ENCODE results near the gene FBLN7.

FBLN7 gene

GRCh38 chr2:112194028-112194427 is 55.8 kb downstream of the FBLN7 start:
- no peak overlapping the region for H3K4me3 ChIP-seq (ENCODE audit: low read depth, low read length)
- TF ChIP-seq, protein P1, sequence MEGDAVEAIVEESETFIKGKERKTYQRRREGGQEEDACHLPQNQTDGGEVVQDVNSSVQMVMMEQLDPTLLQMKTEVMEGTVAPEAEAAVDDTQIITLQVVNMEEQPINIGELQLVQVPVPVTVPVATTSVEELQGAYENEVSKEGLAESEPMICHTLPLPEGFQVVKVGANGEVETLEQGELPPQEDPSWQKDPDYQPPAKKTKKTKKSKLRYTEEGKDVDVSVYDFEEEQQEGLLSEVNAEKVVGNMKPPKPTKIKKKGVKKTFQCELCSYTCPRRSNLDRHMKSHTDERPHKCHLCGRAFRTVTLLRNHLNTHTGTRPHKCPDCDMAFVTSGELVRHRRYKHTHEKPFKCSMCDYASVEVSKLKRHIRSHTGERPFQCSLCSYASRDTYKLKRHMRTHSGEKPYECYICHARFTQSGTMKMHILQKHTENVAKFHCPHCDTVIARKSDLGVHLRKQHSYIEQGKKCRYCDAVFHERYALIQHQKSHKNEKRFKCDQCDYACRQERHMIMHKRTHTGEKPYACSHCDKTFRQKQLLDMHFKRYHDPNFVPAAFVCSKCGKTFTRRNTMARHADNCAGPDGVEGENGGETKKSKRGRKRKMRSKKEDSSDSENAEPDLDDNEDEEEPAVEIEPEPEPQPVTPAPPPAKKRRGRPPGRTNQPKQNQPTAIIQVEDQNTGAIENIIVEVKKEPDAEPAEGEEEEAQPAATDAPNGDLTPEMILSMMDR (IDR thresholded peaks at IDR 0.05; ENCODE audit: control insufficient read depth, extremely low read depth, insufficient read depth) = no peak
- DNase-seq (ENCODE audit: low read depth) = no peak

DNA sequence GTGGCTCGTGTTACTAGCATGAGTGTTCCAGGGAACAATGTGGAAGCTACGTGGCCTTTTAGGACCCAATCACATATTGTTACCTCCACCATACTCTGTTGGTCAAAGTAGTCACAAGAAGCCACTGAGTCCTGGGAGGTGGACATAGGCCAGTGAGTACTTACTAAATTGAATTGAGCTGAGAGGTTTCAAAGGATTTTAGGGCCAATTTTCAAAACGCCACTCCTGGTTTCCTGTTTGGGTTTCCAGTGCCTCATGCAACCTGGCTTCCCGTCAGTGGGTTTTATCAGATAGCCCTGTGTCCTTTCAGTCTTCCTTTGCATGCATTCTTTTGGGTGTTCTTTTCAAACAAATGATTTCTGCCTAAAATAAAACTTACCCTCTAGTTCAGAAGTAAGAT is 56.3 kb downstream of the FBLN7 start:
- TF ChIP-seq, protein P1 (IDR thresholded peaks at IDR 0.05; ENCODE audit: control insufficient read depth, extremely low read depth, insufficient read depth) = no peak
- no peak for DNase-seq (ENCODE audit: low read depth)
- H3K4me3 ChIP-seq (ENCODE audit: low read depth, low read length) = no peak overlapping the region

DNA sequence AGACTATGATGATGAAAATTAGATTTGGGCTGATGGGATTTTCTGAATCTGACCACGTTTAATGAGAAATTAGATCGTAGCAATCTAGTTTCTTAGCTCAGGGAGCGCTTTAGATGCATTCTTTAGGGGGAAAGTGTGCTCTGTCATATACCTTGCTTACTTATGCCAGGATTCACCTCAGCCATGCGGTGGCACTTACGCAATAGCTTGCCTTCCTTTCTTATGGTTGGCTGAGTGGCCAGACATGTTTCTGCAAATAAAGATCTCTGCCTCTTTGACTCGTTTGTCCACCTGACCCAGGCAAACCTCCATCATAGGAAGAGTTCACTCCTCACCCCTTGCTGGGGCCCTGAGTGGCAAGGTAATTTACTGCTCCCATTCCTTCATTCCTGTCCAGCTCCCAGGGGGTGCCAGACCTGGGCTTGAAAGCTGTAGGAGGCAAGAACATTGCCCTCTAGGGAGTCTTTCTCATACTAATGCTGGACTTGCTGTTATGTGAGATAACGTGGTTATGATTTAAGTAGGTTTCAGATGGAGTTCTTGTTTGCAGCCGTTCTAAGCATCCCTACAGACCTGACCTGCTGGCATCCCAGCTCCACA is 57.1 kb downstream of the FBLN7 start:
- H3K4me3 ChIP-seq (ENCODE audit: low read depth, low read length) = no peak overlapping the region
- DNase-seq (ENCODE audit: low read depth) = no peak
- TF ChIP-seq, protein P1 (IDR thresholded peaks at IDR 0.05; ENCODE audit: control insufficient read depth, extremely low read depth, insufficient read depth) = no peak

DNA sequence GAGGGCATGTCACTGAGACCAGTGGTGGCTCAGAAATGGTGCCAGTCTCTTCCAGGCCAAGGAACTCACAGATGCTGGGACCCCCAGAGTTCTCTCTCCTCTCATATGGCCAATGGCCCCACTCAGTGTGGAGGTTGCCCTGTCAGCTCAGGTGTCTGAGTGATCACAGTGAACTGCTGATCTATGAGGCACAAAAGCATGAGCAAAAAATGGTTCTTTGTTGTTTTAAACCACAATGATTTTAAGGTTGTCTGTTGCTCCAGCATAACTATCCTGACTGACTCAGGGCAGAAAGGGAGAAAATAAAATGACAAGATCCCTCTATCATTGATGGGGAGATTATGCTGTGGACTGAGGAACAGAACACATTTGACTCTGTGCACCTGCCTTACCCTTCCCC is 57.8 kb downstream of the FBLN7 start:
- TF ChIP-seq, protein P1 (IDR thresholded peaks at IDR 0.05; ENCODE audit: control insufficient read depth, extremely low read depth, insufficient read depth) = no peak
- H3K4me3 ChIP-seq (ENCODE audit: low read depth, low read length) = no peak overlapping the region
- no peak for DNase-seq (ENCODE audit: low read depth)

DNA sequence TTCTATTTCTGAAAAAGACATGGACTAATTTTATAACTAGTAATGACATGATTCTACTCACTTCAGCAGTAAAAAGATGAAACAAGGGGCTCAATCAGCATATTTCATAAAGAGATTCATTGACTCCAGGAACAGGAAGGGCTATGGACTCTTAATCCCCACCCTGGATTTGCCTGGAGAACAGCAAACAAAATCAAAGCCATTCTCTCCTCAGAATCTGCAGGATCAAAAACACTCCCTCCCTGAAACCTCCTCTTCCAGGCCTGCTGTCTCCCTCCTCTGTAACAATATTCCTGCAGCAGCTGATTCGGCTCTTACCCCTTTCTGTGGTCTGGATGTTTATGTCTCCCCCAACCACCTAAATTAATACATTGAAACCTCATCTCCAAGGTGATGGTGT is 59.7 kb downstream of the FBLN7 start:
- no peak overlapping the region for H3K4me3 ChIP-seq (ENCODE audit: low read depth, low read length)
- DNase-seq (ENCODE audit: low read depth) = no peak
- TF ChIP-seq, protein P1 (IDR thresholded peaks at IDR 0.05; ENCODE audit: control insufficient read depth, extremely low read depth, insufficient read depth) = no peak

GRCh38 chr2:112198780-112199179 is 60.6 kb downstream of the FBLN7 start:
- DNase-seq (ENCODE audit: low read depth) = no peak
- H3K4me3 ChIP-seq (ENCODE audit: low read depth, low read length) = no peak overlapping the region
- TF ChIP-seq, protein P1 (IDR thresholded peaks at IDR 0.05; ENCODE audit: control insufficient read depth, extremely low read depth, insufficient read depth) = no peak

DNA sequence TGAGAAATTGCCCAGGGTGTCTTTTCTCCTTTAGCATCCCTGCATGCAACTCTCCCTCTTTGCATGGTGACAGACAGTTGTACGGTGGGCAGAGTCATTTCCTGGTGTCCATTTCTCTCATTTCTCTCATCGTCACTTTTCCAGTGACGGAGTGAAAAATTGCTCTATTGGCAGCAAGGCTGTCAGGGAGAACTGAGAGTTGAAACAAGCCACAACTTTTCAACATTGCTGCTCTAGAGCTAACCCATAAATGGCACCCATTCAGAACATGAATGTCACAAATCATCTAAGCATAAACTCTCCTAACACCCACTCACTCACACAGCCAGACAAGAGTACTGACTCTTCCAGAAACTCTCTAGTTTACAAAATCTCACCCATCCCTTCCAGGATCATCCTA is 61.0 kb downstream of the FBLN7 start:
- TF ChIP-seq, protein P1 (IDR thresholded peaks at IDR 0.05; ENCODE audit: control insufficient read depth, extremely low read depth, insufficient read depth) = no peak
- DNase-seq (ENCODE audit: low read depth) = no peak
- H3K4me3 ChIP-seq (ENCODE audit: low read depth, low read length) = no peak overlapping the region

All from LNCaP clone FGC (cell line).